CMK (cell line): ENCODE data around the gene TNFRSF14.

Experiments used
- DNase-seq: peaks from one replicate; pipeline ENCODE4 v3.0.0-alpha.2; 2010; ENCODE audit warnings: low read depth

Gene TNFRSF14

GRCh38 chr1:2602311-2602835 lies 46.2 kb downstream of the TNFRSF14 start:
- DNase-seq, result no peak

GRCh38 chr1:2602866-2603520 lies 46.8 kb downstream of the TNFRSF14 start:
- DNase-seq, result no peak

DNA sequence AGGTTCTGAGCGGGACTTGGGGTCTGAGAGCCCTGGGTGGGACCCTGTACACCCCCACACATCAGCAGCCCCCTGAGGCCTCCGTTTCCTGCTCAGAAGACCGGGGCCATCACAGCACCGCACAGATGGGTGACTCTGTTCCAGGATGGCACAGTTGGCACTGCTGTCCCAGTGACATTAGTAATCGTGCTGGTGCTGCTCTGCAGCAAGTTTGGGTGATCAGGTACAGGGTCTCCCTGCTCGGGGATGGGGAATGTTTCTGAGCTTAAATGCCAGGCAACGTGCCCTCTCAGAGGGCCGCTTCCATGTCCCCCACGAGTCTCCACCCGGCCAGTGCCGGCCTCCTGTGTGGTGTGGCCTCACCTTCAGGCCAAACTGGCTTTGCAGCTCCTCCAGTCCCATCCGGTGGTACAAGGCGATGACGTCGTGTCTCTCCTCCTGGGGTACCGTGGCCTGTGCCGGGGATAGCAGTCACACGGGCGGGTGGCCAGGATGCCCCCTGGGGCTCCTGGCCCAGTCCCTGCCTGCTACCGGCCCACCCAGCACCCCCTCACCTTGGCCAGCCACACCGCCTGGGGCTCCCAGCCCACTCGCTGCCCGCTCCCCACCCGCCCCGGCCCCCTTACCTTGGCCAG lies 47.5 kb downstream of the TNFRSF14 start:
- DNase-seq, result no peak

GRCh38 chr1:2604156-2604843 lies 48.1 kb downstream of the TNFRSF14 start:
- DNase-seq, result no peak

DNA sequence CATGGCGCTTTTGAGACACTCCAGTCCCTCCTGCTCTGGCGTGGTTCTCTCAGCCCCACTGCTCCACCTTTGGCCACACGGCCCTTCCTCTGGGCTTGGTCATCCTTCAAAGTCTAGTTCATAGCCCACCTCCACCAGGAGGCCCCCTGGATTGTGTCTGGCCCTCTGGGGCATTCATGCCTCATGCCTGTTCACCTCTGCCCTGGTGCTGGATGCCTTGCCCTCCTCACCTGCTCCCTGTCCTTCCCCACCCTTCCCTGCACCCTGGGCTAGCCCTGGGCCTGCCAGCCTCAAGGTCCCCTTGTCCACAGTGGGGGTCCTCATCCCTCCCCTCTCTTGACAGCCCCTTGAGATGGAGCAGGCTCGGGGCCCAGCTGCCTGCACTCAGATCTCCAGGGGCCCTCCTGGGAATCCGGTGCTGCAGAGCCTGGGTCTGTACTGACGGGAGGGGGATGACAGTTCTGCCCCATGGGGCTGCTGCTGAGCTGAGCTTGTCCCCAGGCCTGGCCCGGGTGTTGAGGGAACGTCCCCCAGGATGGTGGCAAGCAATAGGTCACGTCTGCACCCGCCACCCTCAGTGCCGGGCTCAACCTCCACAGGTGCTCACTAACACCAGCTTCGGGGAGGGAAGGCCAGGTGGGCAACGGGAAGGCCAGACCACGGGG lies 48.8 kb downstream of the TNFRSF14 start:
- DNase-seq, result no peak

DNA sequence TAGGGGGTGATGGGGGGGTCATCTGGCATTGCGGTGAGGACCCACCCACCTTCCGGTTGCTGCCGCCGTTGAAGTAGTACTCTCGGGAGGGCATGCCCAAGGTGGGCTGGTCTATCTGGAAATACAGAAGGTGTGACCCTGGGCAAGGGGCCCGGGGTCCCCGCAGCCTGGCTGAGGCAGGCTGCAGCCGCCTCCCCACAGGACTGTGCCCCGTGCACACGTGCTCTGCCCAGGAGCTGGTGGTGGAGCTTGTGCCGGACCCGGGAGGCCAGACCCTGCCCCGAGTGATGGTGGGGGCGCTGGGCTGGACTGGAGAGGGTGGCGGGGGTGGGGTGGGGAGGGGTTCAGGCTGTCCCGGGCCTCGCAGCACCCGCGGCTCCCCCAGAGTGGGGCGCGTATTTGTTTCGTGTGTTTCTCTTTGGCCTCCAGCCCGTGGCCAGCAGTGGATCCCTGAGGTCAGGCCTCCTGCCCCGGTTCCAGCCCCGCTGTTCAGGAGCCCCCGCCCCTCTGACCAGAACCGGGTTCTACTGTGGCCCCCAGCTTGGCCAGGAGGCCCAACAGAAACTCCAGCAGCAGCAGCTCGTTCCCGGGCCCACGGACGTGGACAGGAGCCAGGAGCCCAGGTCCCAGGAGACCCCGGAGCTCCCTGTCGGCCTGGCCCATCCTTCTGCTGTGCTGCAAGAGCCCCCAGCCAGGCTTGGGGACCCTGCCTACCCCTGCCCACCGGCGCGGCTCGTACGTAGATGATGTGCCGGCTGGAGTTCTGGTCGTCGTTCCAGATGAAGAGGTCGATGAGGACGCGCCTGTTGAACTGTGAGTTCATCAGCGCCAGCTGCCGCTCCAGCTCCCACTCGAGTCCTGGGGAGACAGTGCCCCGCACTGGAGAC lies 49.6 kb downstream of the TNFRSF14 start:
- no peak for DNase-seq

DNA sequence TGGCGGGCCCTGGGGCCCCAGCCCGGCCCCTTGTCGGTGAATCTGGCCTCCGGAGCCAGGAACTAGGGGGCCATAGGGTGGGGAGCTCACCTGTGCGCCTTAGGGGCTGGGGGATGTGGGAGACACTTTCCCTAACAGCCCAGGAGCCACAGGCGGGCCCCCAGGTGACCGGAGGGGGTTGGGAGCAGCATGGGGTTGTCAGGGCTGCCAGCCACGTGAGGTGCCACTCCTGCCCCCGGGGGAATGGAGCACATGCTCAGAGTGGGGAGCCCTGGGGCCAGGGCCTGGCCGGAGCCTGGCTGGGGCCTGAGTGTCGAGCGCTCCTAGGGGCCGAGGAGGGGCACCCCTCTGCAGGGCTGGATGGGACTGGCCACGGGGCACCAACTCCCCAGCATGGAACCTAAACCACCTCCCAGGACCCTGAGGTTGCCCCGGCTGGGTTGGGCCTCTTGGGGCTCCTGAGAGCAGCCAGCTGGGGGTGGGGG lies 50.3 kb downstream of the TNFRSF14 start:
- DNase-seq, result no peak

DNA sequence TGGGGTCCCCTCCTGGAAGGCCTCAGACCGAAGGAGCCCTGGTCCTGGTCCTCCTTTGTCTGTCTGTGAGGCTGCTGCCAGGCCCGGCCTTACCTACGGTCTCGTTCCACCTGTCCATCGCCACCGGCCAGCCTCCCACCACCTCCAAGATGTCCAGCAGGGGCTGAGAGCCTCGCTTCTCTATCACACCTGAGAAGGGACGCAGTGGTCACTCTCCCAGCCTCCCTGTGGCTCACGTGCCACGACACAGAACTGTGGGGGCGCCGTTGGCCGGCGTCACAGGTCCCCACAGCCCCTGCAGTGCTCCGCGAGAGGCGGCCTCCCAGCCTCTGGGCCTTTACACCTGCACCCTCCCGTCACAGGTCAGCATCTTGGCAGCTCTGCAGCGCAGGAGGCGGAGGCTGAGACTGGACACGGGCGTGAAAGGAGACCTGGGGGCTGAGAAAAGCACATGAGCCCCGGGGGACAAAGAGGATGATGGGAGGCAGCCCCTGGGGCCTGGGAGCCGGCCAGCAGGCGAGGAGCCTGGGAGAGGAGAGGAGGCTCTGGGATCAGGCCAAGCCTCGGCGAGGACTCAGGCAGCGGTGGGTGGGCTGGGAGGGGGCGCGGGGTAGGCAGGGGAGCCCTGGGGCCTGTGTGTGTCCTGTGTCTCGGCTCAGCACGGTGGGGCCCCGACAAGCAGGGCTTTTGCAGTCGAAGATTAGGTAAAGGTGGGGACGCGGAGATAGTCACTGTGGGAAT lies 50.9 kb downstream of the TNFRSF14 start:
- DNase-seq, result no peak

DNA sequence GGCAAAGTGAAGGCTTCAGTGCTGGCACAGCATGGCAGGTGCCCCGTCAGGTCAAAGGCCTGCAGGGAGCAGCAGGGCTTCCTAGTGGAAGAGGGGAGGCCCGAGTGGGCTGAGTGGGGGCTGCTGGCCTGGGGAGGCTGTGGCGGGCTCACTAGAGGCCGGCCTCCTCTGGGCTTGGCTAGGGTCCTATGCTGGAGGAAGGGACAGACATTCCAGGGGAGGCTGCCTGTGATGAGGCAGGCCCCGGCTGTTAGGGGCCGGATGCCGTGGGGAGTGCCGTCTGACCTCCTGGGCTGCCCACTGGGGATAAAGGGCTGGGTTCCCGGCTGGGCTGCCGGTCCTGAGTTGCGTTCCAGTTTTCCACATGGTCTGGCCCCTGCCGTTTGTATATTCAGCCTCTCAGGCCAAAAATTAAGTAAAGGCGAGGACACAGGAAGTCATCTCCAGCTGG lies 51.5 kb downstream of the TNFRSF14 start:
- DNase-seq, result no peak

DNA sequence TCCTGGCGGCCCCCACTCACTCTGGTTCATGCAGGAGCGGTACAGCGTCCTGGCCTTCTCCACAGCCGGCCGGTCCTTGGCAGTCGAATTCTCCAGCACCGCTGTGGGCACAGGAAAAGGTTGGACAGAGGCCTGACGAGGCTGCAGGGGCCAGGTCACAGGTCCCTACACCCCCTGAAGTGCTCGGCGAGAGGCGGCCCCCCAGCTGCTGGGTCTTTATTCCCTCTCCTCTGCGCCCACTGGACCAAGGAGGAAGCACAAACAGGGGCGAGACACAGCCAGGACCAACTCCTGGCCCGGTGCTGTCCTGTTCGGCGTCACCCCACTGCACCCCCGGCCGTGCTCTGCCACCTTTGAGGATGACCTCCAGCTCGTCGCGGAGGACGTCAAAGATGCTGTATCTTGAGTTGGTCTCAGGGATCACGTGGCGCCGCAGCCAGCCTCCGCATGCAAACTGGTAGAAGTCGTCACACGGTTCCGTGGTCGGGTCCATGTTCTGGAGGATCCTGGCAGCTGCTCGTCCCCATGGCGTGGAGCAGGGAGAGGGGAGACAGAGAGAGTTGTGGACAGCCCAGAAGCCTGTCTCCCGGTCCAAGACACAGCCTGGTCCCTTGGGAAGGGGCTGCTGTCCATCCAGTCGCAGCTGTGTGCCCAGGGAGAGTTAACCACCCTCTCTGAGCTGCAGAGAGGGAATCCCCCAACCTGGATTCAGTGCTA lies 53.3 kb downstream of the TNFRSF14 start:
- no peak for DNase-seq

DNA sequence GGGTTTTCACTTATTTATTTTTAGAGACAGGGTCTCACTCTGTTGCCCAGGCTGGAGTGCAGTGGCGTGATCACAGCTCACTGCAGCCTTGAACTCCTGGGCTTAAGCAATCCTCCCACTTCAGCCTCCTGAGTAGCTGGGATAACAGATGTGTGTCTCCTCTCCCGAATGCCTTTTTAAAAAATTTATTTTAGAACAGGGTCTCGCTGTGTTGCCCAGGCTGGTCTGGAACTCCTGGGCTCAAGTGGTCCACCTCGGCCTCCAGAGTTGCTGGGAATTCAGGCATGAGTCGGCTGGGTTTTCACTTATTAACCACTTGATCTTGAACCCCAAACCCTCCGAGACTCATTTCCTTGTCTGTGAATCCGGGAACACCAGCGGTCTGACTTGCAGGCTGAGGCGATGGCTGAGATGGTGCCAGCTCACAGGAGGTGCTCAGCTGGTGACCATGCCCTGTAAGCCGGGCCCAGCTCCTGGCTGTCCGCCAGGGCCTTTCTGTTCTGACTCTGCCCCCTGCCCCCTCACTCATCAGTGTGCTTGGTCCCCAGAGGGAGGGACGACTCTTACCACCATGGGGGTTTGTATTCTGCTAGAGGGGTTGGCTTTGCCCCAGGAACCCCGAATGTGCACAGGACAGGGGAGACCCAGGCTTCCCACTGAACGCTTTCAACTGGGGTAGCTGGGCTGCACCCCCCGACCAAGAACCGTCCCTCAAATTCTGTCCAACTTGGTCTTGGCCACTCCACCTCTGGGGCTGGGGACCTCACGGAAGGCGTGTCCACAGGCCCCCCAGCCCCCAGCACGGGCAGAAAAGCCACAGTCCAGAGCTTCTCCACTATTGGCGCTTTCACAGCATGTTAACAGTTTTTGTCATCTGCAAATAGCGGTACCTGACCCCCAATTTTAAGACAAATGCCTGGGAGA lies 54.1 kb downstream of the TNFRSF14 start:
- DNase-seq, result no peak

DNA sequence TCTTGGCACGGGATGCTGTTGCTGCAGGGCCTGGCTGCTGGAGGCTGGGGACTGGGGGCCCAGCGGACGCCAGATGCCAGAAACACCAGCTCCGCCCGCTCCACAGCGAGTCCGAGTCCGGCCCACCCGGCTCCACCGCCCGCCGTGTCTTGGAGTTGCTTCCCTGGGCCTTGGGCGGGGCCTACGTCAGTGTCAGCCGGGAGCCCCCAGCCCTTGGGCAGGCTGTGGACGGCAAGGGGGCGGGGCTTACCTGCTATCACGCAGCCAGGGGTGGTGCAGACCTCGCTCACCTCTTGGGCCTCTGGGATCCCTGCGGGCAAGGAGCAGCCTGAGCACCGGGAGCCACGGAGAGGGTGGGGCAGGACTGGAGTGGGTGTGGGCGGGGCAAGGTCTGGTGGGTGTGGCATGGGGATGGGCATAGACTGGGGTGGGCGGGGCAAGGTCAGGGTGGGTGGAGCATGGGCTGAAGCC lies 54.9 kb downstream of the TNFRSF14 start:
- DNase-seq, result peak; percentile 73

DNA sequence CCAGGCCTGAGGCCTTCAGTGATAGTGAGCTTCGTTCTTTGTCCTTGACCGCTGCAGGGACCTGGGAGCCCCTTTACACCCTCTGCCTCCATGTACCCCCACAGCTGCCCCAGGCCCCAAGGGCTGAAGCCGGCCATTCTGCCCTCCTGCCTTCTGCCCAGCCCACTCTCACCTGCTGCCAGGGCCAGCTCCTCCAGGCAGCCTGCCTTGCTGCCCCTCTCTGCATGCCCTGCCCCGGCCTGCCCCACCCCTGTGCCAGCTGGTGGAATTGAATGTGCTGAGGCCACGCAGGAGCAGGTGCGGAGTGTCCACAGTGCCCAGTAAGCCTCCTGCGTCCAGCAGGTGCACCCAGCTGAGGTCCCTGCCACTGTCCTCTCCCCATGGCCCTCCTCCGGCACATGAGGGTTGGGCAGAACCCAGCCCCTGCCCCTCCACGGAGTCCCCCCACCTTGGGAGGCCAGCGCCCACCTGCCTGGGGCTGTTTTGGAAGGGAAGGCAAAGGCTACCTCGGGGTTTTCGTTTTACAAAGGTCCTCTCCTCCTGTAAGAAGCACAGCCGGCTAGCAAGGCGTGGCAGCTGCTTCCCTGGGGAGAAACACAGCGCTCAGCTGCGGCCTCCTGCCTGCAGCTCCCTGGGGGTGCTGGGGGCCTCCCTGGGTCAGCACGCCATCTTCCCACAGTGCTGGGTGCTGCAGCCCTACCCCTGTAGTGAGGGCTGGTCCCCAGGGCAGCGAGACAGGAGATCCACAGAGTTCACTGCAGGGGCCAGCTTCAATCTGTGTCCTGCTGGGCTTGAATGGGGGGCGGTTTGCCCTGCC lies 55.7 kb downstream of the TNFRSF14 start:
- no peak for DNase-seq

DNA sequence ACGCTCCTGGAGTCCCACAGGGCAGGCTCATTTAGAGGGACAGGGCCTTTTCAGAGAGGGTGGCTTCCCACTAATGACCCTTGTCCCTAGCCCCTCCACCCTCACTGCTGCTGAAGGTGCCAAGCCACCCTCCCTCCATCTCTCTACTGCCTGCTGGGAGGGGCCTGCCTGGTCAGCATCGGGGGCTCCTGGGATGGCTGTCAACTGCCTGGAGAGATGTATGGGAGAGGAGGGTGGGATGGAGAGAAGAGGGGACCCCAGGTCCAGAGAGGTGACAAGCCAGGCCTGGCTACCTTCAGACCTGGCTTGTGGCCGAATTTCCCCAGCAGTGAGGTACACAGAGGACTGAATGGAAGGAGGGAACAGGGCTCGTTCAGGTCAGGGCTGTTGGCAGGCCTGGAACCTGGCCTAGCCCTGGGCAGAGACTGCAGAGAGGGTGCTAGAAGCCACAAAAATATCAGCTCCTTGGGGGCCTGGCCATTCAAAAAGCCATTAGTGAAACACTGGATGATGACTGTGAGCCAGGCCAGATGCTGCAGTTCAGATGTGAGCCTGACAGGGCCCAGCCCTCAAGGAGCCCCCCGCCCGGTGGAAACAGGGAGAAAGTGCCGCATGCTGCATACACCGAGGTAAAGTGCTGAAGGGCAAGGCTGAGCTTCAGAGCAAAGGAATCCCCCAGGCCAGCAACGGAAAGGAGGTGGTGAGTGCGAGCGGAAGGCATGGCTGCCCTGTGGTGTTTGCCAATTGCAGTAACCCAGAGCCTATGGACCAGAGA lies 56.6 kb downstream of the TNFRSF14 start:
- no peak for DNase-seq
